PC-3 (cell line): ENCODE results near the gene CCL27. TPM values are rescaled to one million over a fixed set of nuclear protein-coding genes. Genes with fewer than 3 reads are reported as not detected.

Experiments used
- ATAC-seq: fragments of 200-7000 bp; cut with Tn5 transposase; 2 replicates; pipeline ENCODE4 v1.9.1; 2020; ENCODE audit warnings: mild to moderate bottlenecking, moderate library complexity
- BruUV-seq: library from RNA; stranded (reverse); fragments of 400-500 nt; replicated peaks from 2 replicates; lab custom pipeline; 2021; lab: Mats Ljungman, UMichigan
- CTCF ChIA-PET: fragments of 300-600 bp; sonication (Branson Sonifier 250); formaldehyde crosslinking; loops from one replicate; lab custom pipeline; 2022; ENCODE audit warnings: antibody characterized with exemption; lab: Charles Lee
- POLR2A ChIA-PET: fragments of 300-600 bp; sonication (Branson Sonifier 250); formaldehyde crosslinking; loops from one replicate; lab custom pipeline; 2022; ENCODE audit warnings: antibody characterized with exemption; ENCODE audit not compliant: unreplicated experiment; lab: Charles Lee
- DNase-seq: peaks from one replicate; pipeline ENCODE4 v3.0.0-alpha.2; 2015
- H2AFZ ChIP-seq: fragments of 300-600 bp; sonication (generic); 2 replicates; pipeline ENCODE4 v1.6.0; 2016; ENCODE audit warnings: antibody characterized with exemption, low read length
- H3F3A ChIP-seq: fragments of 300-600 bp; sonication (generic); one replicate; pipeline ENCODE4 v1.6.0; 2017; ENCODE audit warnings: antibody characterized with exemption, low read length, control low read depth, mild to moderate bottlenecking; ENCODE audit not compliant: unreplicated experiment
- H3K27ac ChIP-seq: fragments of 300-600 bp; sonication (generic); 2 replicates; pipeline ENCODE4 v1.5.1; 2016; ENCODE audit warnings: mild to moderate bottlenecking, low read length
- H3K27me3 ChIP-seq: fragments of 300-600 bp; sonication (generic); 2 replicates; pipeline ENCODE4 v1.6.1; 2016; ENCODE audit warnings: low read length, mixed read lengths
- H3K36me3 ChIP-seq: fragments of 300-600 bp; sonication (generic); 2 replicates; pipeline ENCODE4 v1.6.1; 2016; ENCODE audit warnings: low read depth, mixed run types, low read length, mixed read lengths
- H3K4me1 ChIP-seq: fragments of 300-600 bp; sonication (generic); 2 replicates; pipeline ENCODE4 v1.5.1; 2016; ENCODE audit warnings: low read length; ENCODE audit not compliant: insufficient read depth
- H3K4me2 ChIP-seq: fragments of 300-600 bp; sonication (generic); 2 replicates; pipeline ENCODE4 v1.6.0; 2016; ENCODE audit warnings: low read length
- H3K4me3 ChIP-seq: fragments of 300-600 bp; sonication (generic); 2 replicates; pipeline ENCODE4 v1.5.1; 2016; ENCODE audit warnings: mild to moderate bottlenecking, low read length, mixed read lengths
- H3K79me2 ChIP-seq: fragments of 300-600 bp; sonication (generic); 2 replicates; pipeline ENCODE4 v1.6.1; 2017; ENCODE audit warnings: low read length, mixed read lengths
- H3K9ac ChIP-seq: fragments of 300-600 bp; sonication (generic); 2 replicates; pipeline ENCODE4 v1.6.0; 2016; ENCODE audit warnings: mild to moderate bottlenecking, low read length
- H3K9me2 ChIP-seq: fragments of 300-600 bp; sonication (generic); replicated peaks from 2 replicates; pipeline ENCODE4 v1.6.1; 2016; ENCODE audit warnings: mixed run types, low read length, mixed read lengths
- H3K9me3 ChIP-seq: fragments of 300-600 bp; sonication (generic); 2 replicates; pipeline ENCODE4 v1.6.1; 2016; ENCODE audit warnings: low read length, mixed read lengths
- H4K20me1 ChIP-seq: fragments of 300-600 bp; sonication (generic); 2 replicates; pipeline ENCODE4 v1.6.1; 2016; ENCODE audit warnings: low read length, mixed read lengths
- CTCF ChIP-seq: fragments of 300-600 bp; sonication (generic); conservative IDR thresholded peaks from 2 replicates; pipeline ENCODE4 v1.5.1; 2017; ENCODE audit warnings: antibody characterized with exemption, low read depth, mild to moderate bottlenecking, low read length
- EZH2 ChIP-seq: fragments of 300-600 bp; sonication (generic); IDR thresholded peaks from one replicate; pipeline ENCODE4 v1.6.1; 2017; ENCODE audit warnings: antibody characterized with exemption, mild to moderate bottlenecking, low read length; ENCODE audit not compliant: unreplicated experiment
- EZH2phosphoT487 ChIP-seq: fragments of 300-600 bp; sonication (generic); IDR thresholded peaks from 2 replicates; pipeline ENCODE4 v1.6.1; 2018; ENCODE audit warnings: mild to moderate bottlenecking, antibody characterized with exemption, low read length, borderline replicate concordance
- intact Hi-C: fragments of 100-400 bp; cut with micrococcal nuclease; formaldehyde crosslinking; loops from 2 replicates; pipeline ENCODE4 v1.9.0; 2023
- total RNA-seq: library from RNA; depleted of rRNA; stranded (reverse); fragments of >200 nt; gene quantifications from 2 replicates; pipeline ENCODE4 v1.2.3, GENCODE V29; 2014

Gene CCL27
- total RNA-seq, 1 experiment from 2014 or later: not detected

GRCh38 chr9:34633166-34633565, 29.3 kb downstream of the CCL27 start:
- peaks cover 12% of the 10 kb centered on the region for H3K27me3 ChIP-seq
- H3K4me1 ChIP-seq: peaks cover 5% of the 10 kb centered on the region; the same call in 1 of the 2 replicates
- H3K27ac ChIP-seq: no peak overlapping the region
- H3F3A ChIP-seq: no peaks in the 10 kb centered on the region
- no peaks in the 10 kb centered on the region for H3K9me2 ChIP-seq
- H3K4me3 ChIP-seq: no peak overlapping the region
- H3K9me3 ChIP-seq: no peaks in the 10 kb centered on the region
- intact Hi-C loops: no loop called here
- DNase-seq (no peak), ATAC-seq (no peak)
- TF ChIP-seq EZH2 (no peak), EZH2phosphoT487 (no peak), CTCF (no peak)
- 0 out of 2 replicates have a peak, but pooled peaks cover 4% of the 10 kb centered on the region for H4K20me1 ChIP-seq
- ChIA-PET CTCF (interaction anchor here (0.6 to 1.1 kb wide), 2 partner anchors 39 to 229 kb away, joined by 3 to 4 read pairs; no protein-coding TSS in a partner anchor), POLR2A (no interaction called here)
- H2AFZ ChIP-seq: no peak overlapping the region
- no peak overlapping the region for H3K4me2 ChIP-seq
- no peak overlapping the region for H3K9ac ChIP-seq
- BruUV-seq: no TSS peak
- no peaks in the 10 kb centered on the region for H3K36me3 ChIP-seq
- peaks cover 25% of the 10 kb centered on the region for H3K79me2 ChIP-seq

GRCh38 chr9:34630402-34631154, 31.9 kb downstream of the CCL27 start:
- H3K4me3 ChIP-seq: no peak overlapping the region
- no TSS peak for BruUV-seq
- no peaks in the 10 kb centered on the region for H3K9me2 ChIP-seq
- H3K9ac ChIP-seq: no peak overlapping the region
- ChIA-PET CTCF (no interaction called here), POLR2A (no interaction called here)
- ATAC-seq: no peak
- H3F3A ChIP-seq: no peaks in the 10 kb centered on the region
- H2AFZ ChIP-seq: no peak overlapping the region
- H3K27ac ChIP-seq: no peak overlapping the region
- no peak overlapping the region for H3K4me2 ChIP-seq
- H3K27me3 ChIP-seq: peaks cover 14% of the 10 kb centered on the region
- TF ChIP-seq EZH2 (no peak), CTCF (no peak), EZH2phosphoT487 (no peak)
- no peaks in the 10 kb centered on the region for H3K9me3 ChIP-seq
- H3K4me1 ChIP-seq: no peaks in the 10 kb centered on the region; the same call in 1 of the 2 replicates
- peaks cover 5% of the 10 kb centered on the region for H3K79me2 ChIP-seq
- H3K36me3 ChIP-seq: no peaks in the 10 kb centered on the region
- intact Hi-C loops: no loop called here
- no peaks in the 10 kb centered on the region for H4K20me1 ChIP-seq
- no peak for DNase-seq

GRCh38 chr9:34629491-34629808, 33.0 kb downstream of the CCL27 start:
- Histone ChIP-seq H3K4me1 (no peaks in the 10 kb centered on the region; the same call in 1 of the 2 replicates), H2AFZ (no peak overlapping the region), H3K9me3 (no peaks in the 10 kb centered on the region), H3K9me2 (no peaks in the 10 kb centered on the region), H3K9ac (no peak overlapping the region), H3K4me2 (peak overlapping the region; percentile 81), H3K36me3 (no peaks in the 10 kb centered on the region), H4K20me1 (no peaks in the 10 kb centered on the region), H3K27ac (no peak overlapping the region), H3K79me2 (no peaks in the 10 kb centered on the region), H3K27me3 (peaks cover 14% of the 10 kb centered on the region), H3K4me3 (peak overlapping the region; percentile 56; the same call in 1 of the 2 replicates), H3F3A (no peaks in the 10 kb centered on the region)
- POLR2A ChIA-PET: no interaction called here
- ATAC-seq (no peak), DNase-seq (no peak)
- CTCF ChIA-PET: interaction anchor here (1.2 kb wide), 1 partner anchor 17 kb away, joined by 4 read pairs; no protein-coding TSS in a partner anchor
- TF ChIP-seq EZH2phosphoT487: no peak
- no peak for TF ChIP-seq CTCF
- no peak for TF ChIP-seq EZH2
- intact Hi-C loops: no loop called here
- BruUV-seq: no TSS peak
